HG03039 (cell line): ENCODE results near the gene KRTAP5-9.
"Not testable (repeated sequence)": the region's sequence is repeated elsewhere in the genome, so short reads cannot be mapped to it uniquely, and the experiment has no call there.

Source experiments
- ATAC-seq: cut with Tn5 transposase; IDR thresholded peaks from one replicate; pipeline ENCODE4 v1.9.1; 2021; ENCODE audit warnings: mild to moderate bottlenecking, moderate library complexity; ENCODE audit not compliant: unreplicated experiment

KRTAP5-9 gene

GRCh38 chr11:71581826-71582225, 33.6 kb downstream of the KRTAP5-9 start:
- ATAC-seq, result no peak

- ATAC-seq, result no peak
Observed at GRCh38 chr11:71582309-71582895, 34.2 kb downstream of the KRTAP5-9 start, which contains the start of gene KRTAP5-11. Gene KRTAP5-11, minus strand, starts transcription at chr11:71582875. Its CDS starts 38 bp downstream, at chr11:71582837.

- ATAC-seq, result not testable (repeated sequence)
Observed at GRCh38 chr11:71582969-71583368, 34.7 kb downstream of the KRTAP5-9 start.

- not testable (repeated sequence) for ATAC-seq
Observed at GRCh38 chr11:71585673-71586072, 37.5 kb downstream of the KRTAP5-9 start.

- not testable (repeated sequence) for ATAC-seq
Observed at GRCh38 chr11:71588314-71588713, 40.1 kb downstream of the KRTAP5-9 start.

GRCh38 chr11:71588822-71589545, 40.8 kb downstream of the KRTAP5-9 start:
- not testable (repeated sequence) for ATAC-seq

- ATAC-seq, result not testable (repeated sequence)
Observed at GRCh38 chr11:71589546-71589920, 41.3 kb downstream of the KRTAP5-9 start.
